Karpas-422 (cell line): Measurements from ENCODE around the gene IL32. TPM values are rescaled to one million over a fixed set of nuclear protein-coding genes. Genes with fewer than 3 reads are reported as not detected.
A peak's percentile ranks its signal among the peaks of the same experiment; 100 is the strongest.
"Not testable (repeated sequence)": the region's sequence is repeated elsewhere in the genome, so short reads cannot be mapped to it uniquely, and the experiment has no call there.

ENCODE experiments used
- DNase-seq: peaks from one replicate; pipeline ENCODE4 v3.0.0-alpha.2; 2015
- H2AFZ ChIP-seq: fragments of 200-600 bp; sonication (generic); 2 replicates; pipeline ENCODE4 v1.6.1; 2014; ENCODE audit warnings: antibody characterized with exemption, low read length, mixed read lengths
- H3K27ac ChIP-seq: fragments of 200-600 bp; sonication (generic); 2 replicates; pipeline ENCODE4 v1.5.1; 2014; ENCODE audit warnings: mild to moderate bottlenecking, low read length, moderate library complexity
- H3K27me3 ChIP-seq: fragments of 200-600 bp; sonication (generic); 2 replicates; pipeline ENCODE4 v1.6.1; 2014; ENCODE audit warnings: low read length, mixed read lengths
- H3K36me3 ChIP-seq: fragments of 200-600 bp; sonication (generic); 2 replicates; pipeline ENCODE4 v1.6.1; 2014; ENCODE audit warnings: low read length, mixed read lengths; ENCODE audit not compliant: insufficient read depth
- H3K4me1 ChIP-seq: fragments of 200-600 bp; sonication (generic); 2 replicates; pipeline ENCODE4 v1.6.1; 2014; ENCODE audit warnings: mild to moderate bottlenecking, low read length, mixed read lengths
- H3K4me2 ChIP-seq: fragments of 200-600 bp; sonication (generic); 2 replicates; pipeline ENCODE4 v1.6.1; 2014; ENCODE audit warnings: low read length, low read depth, mild to moderate bottlenecking; ENCODE audit not compliant: poor library complexity, severe bottlenecking
- H3K4me3 ChIP-seq: fragments of 200-600 bp; sonication (generic); 2 replicates; pipeline ENCODE4 v1.5.1; 2014; ENCODE audit warnings: mild to moderate bottlenecking, antibody characterized with exemption, low read length, mixed read lengths
- H3K79me2 ChIP-seq: fragments of 200-600 bp; sonication (generic); 2 replicates; pipeline ENCODE4 v1.6.1; 2014; ENCODE audit warnings: mild to moderate bottlenecking, low read length, mixed read lengths
- H3K9ac ChIP-seq: fragments of 200-600 bp; sonication (generic); 2 replicates; pipeline ENCODE4 v1.6.0; 2014; ENCODE audit warnings: low read length
- H3K9me2 ChIP-seq: fragments of 200-600 bp; sonication (generic), shearing (Covaris generic); replicated peaks from 2 replicates; pipeline ENCODE4 v1.6.0; 2014; ENCODE audit warnings: mild to moderate bottlenecking, low read length, moderate library complexity; ENCODE audit not compliant: insufficient read depth
- H3K9me3 ChIP-seq: fragments of 300-700, 200-600 bp; sonication (generic); 2 replicates; pipeline ENCODE4 v1.6.1; 2014; ENCODE audit warnings: low read length, mixed read lengths
- H4K20me1 ChIP-seq: fragments of 200-600 bp; sonication (generic); 2 replicates; pipeline ENCODE4 v1.6.1; 2014; ENCODE audit warnings: mild to moderate bottlenecking, antibody characterized with exemption, low read length, low read depth; ENCODE audit not compliant: insufficient read depth
- total RNA-seq: library from RNA; depleted of rRNA; stranded (reverse); fragments of >200 nt; shearing (Covaris generic); gene quantifications from 2 replicates; pipeline ENCODE4 v1.2.3, GENCODE V29; 2014; ENCODE audit warnings: low replicate concordance

The IL32 gene
- total RNA-seq, 1 experiment from 2014 or later: not detected

- Histone ChIP-seq H3K9me2 (no peaks in the 10 kb centered on the region), H3K9ac (no peak overlapping the region), H3K9me3 (no peaks in the 10 kb centered on the region), H3K27ac (no peak overlapping the region), H3K4me2 (no peak overlapping the region), H3K27me3 (no peaks in the 10 kb centered on the region), H4K20me1 (no peaks in the 10 kb centered on the region), H3K79me2 (no peaks in the 10 kb centered on the region), H3K4me3 (no peak overlapping the region), H3K36me3 (no peaks in the 10 kb centered on the region), H3K4me1 (no peaks in the 10 kb centered on the region), H2AFZ (no peak overlapping the region)
- no peak for DNase-seq
These were observed 3.0 kb downstream of the IL32 start for GRCh38 chr16:3068487-3068886.

DNA sequence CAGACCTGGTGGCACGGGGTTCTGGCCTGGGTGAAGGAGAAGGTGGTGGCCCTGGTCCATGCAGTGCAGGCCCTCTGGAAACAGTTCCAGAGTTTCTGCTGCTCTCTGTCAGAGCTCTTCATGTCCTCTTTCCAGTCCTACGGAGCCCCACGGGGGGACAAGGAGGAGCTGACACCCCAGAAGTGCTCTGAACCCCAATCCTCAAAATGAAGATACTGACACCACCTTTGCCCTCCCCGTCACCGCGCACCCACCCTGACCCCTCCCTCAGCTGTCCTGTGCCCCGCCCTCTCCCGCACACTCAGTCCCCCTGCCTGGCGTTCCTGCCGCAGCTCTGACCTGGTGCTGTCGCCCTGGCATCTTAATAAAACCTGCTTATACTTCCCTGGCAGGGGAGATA lies 3.7 kb downstream of the IL32 start:
- H3K9ac ChIP-seq, H3K36me3 ChIP-seq, H3K4me1 ChIP-seq, H3K27me3 ChIP-seq, H3K27ac ChIP-seq, H3K4me3 ChIP-seq, H4K20me1 ChIP-seq, H3K79me2 ChIP-seq, H3K9me3 ChIP-seq, H3K9me2 ChIP-seq, DNase-seq, H3K4me2 ChIP-seq, H2AFZ ChIP-seq: not testable (repeated sequence)

DNA sequence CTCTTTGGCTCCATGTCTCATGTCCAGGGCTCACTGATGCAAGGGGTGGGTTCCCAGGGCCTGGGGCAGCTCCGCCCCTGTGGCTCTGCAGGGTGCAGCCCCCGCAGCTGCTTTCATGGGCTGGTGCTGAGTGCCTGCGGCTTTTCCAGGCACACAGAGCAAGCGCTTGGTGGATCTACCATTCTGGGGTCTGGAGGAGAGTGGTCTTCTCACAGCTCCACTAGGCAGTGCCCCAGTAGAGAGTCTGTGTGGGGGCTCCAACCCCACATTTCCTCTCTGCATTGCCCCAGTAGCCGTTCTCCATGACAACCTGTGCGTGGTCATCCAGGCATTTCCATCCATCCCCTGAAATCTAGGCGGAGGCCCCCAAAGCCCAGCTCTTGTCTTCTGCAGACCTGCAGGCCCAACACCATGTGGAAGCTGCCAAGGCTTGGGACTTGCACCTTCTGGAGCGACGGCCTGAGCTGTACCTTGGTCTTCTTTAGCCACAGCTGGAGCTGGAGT lies 5.2 kb downstream of the IL32 start:
- no peak for DNase-seq
- H3K4me3 ChIP-seq: no peak overlapping the region
- no peaks in the 10 kb centered on the region for H4K20me1 ChIP-seq
- no peaks in the 10 kb centered on the region for H3K27me3 ChIP-seq
- H3K9me2 ChIP-seq: no peaks in the 10 kb centered on the region
- H3K9ac ChIP-seq: no peak overlapping the region
- H3K79me2 ChIP-seq: no peaks in the 10 kb centered on the region
- H3K4me1 ChIP-seq: peaks cover 4% of the 10 kb centered on the region
- no peak overlapping the region for H3K4me2 ChIP-seq
- no peaks in the 10 kb centered on the region for H3K9me3 ChIP-seq
- H2AFZ ChIP-seq: no peak overlapping the region
- H3K36me3 ChIP-seq: no peaks in the 10 kb centered on the region
- H3K27ac ChIP-seq: no peak overlapping the region

- H3K4me2 ChIP-seq: no peak overlapping the region
- DNase-seq: no peak
- no peaks in the 10 kb centered on the region for H3K36me3 ChIP-seq
- H3K9ac ChIP-seq: no peak overlapping the region
- H4K20me1 ChIP-seq: no peaks in the 10 kb centered on the region
- no peaks in the 10 kb centered on the region for H3K9me2 ChIP-seq
- H3K79me2 ChIP-seq: no peaks in the 10 kb centered on the region
- H3K4me3 ChIP-seq: no peak overlapping the region
- no peak overlapping the region for H3K27ac ChIP-seq
- H3K27me3 ChIP-seq: no peaks in the 10 kb centered on the region
- no peaks in the 10 kb centered on the region for H3K9me3 ChIP-seq
- H3K4me1 ChIP-seq: peaks cover 4% of the 10 kb centered on the region
- no peak overlapping the region for H2AFZ ChIP-seq
These were observed 6.2 kb downstream of the IL32 start for GRCh38 chr16:3071655-3072054.

GRCh38 chr16:3072148-3072547 lies 6.7 kb downstream of the IL32 start:
- not testable (repeated sequence) for H3K79me2 ChIP-seq, H4K20me1 ChIP-seq, H3K4me1 ChIP-seq, H3K4me2 ChIP-seq, DNase-seq, H3K27me3 ChIP-seq, H2AFZ ChIP-seq, H3K27ac ChIP-seq, H3K9ac ChIP-seq, H3K36me3 ChIP-seq, H3K9me2 ChIP-seq, H3K4me3 ChIP-seq, H3K9me3 ChIP-seq

DNA sequence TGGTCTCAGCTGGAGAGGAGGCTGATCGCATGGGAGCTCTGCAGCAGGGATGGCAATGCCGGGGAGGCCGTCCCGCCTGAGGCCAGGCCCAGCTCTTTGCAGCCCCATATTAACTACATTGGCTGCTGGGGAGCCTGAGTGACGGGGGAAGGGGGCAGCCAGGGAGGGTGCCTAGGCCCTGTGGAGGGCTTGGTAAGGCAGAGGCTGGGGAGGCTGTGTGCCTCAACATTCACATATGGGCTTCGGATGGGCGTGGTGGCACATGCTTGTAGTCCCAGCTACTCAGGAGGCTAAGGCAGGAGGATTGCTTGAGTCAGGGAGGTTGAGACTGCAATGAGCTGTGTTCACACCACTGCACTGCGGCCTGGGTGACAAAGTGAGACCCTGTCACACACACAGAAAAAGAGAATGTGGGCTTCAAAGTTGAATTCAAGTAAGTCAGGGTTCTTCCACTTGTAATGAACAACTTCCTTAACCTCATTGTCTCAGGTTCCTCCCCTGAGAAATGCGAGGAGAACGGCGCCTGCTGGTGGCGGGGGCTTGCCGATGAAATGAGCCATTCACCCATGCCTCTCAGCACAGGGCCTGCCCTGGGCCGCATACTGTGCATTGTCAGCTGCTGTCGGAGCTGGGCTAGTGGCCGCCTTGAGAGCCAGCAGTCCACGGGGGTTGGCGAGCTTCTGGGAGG lies 7.3 kb downstream of the IL32 start:
- not testable (repeated sequence) for H3K4me3 ChIP-seq, H3K27ac ChIP-seq, H3K27me3 ChIP-seq, DNase-seq, H4K20me1 ChIP-seq, H3K9me2 ChIP-seq, H3K4me2 ChIP-seq, H3K79me2 ChIP-seq, H3K9me3 ChIP-seq, H2AFZ ChIP-seq, H3K4me1 ChIP-seq, H3K36me3 ChIP-seq, H3K9ac ChIP-seq

DNA sequence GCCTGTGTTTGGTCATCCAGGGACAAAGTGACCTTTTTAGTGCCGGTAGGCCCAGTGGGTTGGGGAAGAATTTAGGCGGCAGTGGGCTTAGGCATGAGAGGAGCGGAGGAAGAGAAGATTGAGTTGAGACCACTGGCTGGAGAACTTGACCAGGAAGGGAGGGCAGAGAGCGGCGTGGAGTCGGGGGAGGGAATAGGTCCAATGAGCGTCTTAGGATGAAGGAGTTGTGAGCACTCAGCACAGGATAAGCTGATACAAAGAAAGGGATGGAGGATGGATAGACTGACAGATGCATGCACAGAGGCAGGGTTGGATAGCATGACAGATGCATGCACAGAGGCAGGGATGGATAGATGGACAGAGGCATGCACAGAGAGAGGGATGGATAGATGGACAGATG lies 8.0 kb downstream of the IL32 start:
- H3K9me3 ChIP-seq: no peaks in the 10 kb centered on the region
- H3K4me1 ChIP-seq: peaks cover 4% of the 10 kb centered on the region
- H3K27me3 ChIP-seq: no peaks in the 10 kb centered on the region
- H3K36me3 ChIP-seq: no peaks in the 10 kb centered on the region
- H3K79me2 ChIP-seq: no peaks in the 10 kb centered on the region
- DNase-seq: no peak
- H4K20me1 ChIP-seq: no peaks in the 10 kb centered on the region
- H3K4me3 ChIP-seq: no peak overlapping the region
- no peak overlapping the region for H3K9ac ChIP-seq
- no peak overlapping the region for H3K4me2 ChIP-seq
- H3K9me2 ChIP-seq: no peaks in the 10 kb centered on the region
- H2AFZ ChIP-seq: no peak overlapping the region
- H3K27ac ChIP-seq: no peak overlapping the region

DNA sequence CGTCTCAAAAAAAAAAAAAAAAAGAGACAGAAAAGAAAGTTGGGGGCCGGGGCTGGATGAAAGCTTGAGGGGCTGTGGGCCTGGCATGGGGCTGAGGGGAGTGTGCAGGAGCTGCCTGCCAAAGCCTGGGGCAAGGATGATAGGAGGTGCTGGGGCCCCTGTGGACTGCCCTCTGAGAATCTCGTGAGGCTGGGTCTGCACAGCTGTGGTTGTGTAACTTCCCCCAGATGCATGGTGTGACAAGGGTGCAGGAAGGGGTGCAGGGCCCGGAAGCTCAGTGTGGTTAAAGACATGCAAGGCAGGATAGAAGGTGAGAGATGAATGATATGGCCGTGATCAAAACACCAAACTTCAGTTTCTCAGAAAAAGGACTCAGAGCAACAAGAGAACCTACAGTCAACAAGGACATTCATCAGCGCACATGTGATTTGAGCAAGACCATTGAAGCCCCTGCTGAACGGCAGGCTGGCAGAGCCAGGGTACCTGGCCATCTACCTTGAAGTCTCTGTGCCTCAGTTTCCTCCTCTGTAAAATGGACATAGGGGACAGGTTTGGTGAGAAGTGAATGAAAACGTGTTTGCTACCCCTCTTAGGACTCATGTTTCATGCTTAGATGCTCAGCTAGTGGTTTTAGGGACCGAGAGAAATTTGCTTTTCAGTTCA lies 9.6 kb downstream of the IL32 start:
- no peak overlapping the region for H3K4me2 ChIP-seq
- H3K36me3 ChIP-seq: no peaks in the 10 kb centered on the region
- H3K27ac ChIP-seq: no peak overlapping the region
- DNase-seq: peak; percentile 66
- H3K9me3 ChIP-seq: no peaks in the 10 kb centered on the region
- peaks cover 4% of the 10 kb centered on the region for H3K4me1 ChIP-seq
- no peaks in the 10 kb centered on the region for H3K79me2 ChIP-seq
- no peak overlapping the region for H3K4me3 ChIP-seq
- H4K20me1 ChIP-seq: no peaks in the 10 kb centered on the region
- H3K9ac ChIP-seq: no peak overlapping the region
- no peak overlapping the region; the same call in 1 of the 2 replicates for H2AFZ ChIP-seq
- H3K27me3 ChIP-seq: no peaks in the 10 kb centered on the region
- no peaks in the 10 kb centered on the region for H3K9me2 ChIP-seq
